ENCODE measurements around the gene ANKRD65.
A peak's percentile ranks its signal among the peaks of the same experiment; 100 is the strongest.
"Not testable (repeated sequence)": the region's sequence is repeated elsewhere in the genome, so short reads cannot be mapped to it uniquely, and the experiment has no call there.

ANKRD65 gene

DNA sequence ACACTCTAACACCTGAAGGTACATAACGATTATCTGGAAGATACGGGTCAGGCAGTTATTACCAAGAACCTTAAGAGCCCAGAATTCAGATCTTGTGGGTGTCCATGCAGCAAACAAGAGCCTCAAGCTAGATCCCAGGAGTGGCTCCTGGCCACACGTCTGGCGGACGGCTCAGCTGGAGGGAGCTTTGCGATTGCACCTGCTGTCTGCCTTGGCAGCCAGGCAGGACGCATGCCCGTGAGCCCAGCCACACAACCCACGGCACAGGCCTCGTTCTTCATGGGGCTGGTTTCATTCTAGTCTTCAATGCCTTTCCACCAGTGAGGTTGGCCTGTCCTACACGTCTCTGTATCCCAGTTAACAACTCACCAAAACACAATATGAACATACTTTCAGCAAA lies 27.6 kb downstream of the ANKRD65 start:
- no peak for DNase-seq (ENCODE audit: low spot score)

DNA sequence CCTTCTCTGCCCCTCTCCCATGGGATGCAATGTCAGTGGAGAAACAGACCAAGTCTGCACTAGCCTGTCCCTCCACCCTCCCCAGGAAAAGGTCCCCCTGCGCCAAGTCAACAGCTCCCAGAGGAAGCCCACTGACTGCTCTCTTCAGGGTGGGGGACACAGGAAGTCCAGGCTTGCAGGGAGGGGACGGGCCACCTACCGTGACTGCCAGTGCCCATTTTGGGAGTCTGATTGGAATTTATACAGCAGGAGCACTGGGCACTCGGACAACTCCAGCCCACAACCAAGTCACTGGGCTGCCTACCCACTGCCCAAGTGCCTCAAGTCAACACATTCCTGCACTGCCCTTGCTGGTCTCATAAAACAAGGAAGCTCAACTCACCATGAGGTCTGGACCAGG lies 28.1 kb downstream of the ANKRD65 start:
- DNase-seq (ENCODE audit: low spot score): no peak

DNA sequence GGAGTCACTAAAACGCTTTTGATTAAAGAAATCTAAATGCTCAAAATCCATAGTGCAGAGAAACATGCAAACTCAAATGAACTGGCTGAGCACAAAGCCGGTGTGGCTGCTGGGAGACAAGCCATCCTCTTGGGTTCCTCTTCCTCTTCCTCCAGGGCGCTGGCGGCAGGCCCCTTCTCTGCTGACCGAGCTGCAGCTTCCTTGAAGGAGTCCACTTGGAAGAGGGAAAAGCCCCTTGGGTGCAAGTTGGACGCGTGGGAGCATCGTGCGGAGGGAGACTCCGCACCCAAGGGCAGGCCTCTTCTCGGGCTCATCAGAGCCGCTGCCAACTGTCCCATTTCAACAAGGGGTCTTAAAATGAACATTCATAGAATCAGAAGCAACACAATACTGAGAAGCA lies 29.9 kb downstream of the ANKRD65 start:
- DNase-seq (ENCODE audit: low spot score): no peak

DNA sequence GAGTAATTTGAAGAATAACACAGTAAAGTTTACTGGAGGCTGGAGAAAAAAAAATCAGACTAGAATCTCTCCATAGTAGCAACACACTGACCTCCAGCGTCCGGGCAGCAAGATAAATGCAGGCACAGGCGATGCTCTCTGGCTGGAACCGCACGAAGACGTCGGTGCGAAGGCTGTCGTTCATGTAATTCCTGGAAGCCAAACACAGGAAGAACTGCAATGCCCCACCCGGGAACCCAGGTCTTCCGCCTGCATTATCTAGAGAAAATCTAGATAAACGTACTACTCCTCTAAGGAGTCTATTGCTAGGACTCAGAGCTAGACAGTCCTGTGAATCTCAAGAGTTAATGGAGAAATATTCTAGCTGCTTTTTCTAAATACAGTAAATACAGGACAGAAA lies 30.4 kb downstream of the ANKRD65 start:
- DNase-seq (ENCODE audit: low spot score): no peak

DNA sequence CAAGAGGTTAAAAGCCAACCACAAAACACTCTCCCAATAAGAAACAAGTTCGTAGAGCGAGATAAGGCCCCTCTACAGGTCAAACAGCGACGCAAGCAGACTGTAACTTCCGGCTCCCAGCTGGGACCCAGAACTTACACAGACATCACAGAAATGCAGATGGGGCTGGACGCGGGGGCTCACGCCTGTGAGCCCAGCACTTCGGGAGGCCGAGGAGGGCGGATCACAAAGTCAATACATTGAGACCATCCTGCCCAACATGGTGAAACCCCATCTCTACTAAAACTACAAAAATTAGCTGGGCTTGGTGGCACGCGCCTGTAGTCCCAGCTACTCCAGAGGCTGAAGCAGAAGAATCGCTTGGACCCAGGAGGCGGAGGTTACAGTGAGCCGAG lies 33.0 kb downstream of the ANKRD65 start:
- DNase-seq (ENCODE audit: low spot score): no peak

DNA sequence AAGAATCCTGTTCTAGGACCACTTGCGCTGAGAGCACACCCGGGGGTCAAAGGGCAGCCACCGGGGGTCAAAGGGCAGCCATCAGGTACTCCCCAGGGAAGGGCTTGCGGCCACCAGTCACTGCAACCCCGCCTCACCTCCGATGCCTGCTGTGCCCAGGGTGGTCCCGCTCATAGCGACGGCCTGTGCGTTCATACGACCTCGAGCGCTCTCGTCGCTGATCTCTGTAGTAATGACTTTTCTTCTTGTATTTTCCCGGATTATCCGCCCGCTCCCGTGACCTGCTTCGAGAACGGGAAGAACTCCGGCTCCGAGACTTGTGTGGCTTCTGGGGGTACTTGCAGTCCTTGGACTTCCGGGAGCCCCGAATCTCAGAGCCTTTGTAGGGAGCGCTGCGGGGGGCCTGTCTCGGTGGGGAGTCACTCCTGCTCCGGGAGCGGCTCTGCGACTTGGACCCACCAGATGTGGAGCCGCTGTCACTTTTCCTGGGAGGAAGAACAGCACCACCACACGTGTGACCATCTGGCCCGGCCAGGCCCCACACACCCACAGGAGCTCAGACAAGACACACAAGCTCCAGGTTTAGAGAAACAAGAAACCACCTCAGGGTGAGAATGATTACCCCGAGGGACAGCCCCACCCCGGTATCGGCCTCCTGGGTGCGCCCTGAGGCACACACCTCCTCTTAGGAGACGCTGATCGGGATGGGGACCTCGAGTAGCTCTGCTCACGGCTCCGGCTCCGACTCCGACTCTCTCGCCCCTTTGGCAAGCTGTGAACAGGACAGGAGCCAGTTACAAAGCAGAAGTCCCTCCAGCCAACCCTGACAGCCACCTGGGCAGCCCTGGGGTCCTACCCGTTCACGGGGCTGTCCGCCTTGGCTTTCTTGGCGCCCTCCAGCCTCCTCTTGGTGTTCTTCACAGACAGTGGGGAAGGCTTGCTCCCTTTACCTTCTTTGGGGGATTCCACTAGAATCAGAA lies 33.7 kb downstream of the ANKRD65 start:
- no peak for DNase-seq (ENCODE audit: low spot score)

DNA sequence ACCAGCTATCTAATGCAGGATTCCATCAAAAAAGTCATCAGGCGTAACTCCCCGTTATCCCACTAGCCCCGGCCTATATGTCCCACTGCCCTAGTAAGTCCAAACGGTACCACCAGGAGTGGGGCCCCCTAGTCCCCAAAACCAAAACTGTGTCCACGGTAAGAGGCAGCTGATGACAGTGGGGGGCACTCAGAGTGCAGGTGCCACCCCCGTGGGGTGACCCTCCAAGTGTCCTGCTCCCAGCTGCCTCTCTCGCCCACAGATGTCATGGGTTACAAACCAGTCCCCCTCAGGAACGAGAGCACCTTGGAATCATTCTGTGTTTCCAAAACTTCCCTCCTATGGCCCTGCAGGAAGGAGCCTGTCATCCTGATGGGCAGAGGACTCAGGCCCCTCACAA lies 35.1 kb downstream of the ANKRD65 start:
- DNase-seq (ENCODE audit: low spot score): no peak

DNA sequence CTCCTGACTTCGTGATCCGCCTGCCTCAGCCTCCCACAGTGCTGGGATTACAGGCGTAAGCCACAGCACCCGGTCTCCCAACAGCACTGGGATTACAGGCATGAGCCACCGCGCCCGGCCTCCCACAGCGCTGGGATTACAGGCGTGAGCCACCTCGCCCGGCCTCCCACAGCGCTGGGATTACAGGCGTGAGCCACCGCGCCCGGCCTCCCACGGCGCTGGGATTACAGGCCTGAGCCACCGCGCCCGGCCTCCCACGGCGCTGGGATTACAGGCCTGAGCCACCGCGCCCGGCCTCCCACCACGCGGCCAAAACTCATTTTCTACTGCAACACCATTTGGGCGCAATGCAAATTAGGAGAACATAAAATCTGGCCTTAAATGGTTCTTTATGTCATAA lies 35.7 kb downstream of the ANKRD65 start:
- DNase-seq (ENCODE audit: low spot score): not testable (repeated sequence)

DNA sequence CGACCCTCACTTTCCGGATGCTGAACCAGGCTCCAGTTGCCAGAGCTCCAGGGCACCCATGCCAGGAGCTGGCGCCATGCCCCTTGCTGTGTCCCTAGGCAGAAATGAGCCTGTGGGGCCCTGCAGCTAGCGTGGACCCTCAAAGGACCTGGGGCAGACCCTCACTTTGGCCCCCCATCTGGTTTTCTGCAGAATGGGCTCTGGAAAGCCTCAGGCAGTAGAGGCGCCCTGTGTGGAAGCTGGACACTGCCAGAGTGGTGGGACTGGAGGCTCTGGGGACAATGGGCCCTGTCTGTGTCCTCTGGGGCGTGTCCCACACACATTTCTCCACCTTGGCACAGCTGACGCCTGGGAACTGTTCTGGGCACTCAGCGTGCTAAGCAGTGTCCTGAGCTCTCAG lies 39.8 kb downstream of the ANKRD65 start:
- no peak for DNase-seq (ENCODE audit: low spot score)

DNA sequence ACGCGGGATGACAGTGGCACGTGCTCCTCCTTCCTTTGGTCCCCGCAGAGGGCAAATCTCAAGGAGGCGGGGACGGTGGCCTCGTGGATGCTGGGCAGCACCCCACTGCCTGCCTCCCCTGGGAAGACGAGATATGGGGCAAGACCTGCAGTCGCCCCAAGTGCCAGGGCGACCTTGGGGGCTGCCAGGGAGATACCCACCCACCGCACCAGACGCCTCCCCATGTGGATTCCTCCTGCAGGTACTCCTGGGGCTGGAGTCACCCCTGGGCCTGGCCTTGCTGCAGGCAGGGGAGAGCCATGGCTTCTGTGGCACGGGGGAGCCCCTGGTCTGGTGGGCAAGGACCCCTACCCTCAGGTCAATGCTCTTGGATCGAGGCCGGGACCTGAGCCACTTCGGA lies 40.2 kb downstream of the ANKRD65 start:
- DNase-seq (ENCODE audit: low spot score): no peak

DNA sequence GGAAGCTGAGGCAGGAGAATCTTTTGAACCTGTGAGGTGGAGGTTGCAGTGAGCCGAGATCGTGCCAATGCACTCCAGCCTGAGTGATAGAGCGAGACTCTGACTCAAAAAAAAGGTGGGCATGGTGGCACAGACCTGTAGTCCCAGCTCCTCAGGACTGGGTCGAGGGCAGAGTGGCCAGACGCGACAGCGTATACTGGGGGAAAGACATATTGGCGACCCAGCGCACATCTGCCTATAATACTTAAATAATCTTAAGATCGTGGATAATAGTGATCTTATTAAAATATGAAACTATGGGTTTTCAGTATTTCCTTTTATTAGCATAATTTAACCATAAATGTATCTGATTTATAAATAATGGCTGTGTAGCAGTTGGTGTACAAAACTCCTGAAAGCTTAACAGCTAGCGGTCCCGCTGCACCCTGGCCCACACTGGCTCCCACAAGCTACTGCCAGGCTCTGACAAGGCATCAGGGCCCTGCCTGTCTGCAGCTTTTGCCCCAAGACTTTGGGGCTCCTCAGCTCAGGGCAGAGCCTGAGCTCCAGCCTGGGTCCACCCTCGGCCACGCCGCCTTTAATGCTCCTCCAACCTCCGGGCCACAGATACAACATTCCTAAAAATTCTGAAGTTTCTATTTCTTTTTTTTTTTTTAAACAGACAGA lies 43.4 kb downstream of the ANKRD65 start:
- DNase-seq (ENCODE audit: low spot score): no peak

DNA sequence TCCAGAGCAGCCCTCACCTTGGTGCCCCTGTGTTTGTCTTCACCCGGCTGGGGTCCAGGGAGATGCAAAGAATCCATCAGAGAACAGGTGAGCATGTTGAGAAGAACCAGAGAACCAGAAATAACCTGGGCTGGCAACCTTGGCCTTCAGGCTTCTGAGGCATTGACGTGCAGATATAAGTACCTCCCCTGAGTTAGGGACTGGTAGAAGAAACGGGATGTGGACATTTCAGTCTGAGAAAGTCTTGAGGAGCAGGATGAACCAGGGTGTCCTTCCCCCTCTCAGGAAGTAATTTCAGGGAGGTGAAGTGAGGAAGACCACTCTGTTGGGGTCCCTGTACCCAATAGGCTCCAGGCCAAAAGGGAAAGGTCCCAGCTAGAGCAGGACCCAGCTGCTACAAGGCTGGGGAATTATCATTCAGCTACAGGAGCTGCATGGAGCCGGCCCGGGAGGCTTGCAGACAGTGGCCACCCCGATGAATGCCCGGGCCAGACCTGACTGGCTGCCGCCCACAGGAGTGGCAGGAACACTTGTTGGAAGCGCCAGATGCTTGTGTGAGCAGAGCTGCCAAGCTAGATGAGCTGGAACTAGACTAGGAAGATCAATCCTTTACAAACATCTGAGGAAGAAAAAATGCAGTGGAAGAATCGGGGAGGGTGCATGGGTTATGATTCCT lies 44.4 kb downstream of the ANKRD65 start:
- no peak for DNase-seq (ENCODE audit: low spot score)

DNA sequence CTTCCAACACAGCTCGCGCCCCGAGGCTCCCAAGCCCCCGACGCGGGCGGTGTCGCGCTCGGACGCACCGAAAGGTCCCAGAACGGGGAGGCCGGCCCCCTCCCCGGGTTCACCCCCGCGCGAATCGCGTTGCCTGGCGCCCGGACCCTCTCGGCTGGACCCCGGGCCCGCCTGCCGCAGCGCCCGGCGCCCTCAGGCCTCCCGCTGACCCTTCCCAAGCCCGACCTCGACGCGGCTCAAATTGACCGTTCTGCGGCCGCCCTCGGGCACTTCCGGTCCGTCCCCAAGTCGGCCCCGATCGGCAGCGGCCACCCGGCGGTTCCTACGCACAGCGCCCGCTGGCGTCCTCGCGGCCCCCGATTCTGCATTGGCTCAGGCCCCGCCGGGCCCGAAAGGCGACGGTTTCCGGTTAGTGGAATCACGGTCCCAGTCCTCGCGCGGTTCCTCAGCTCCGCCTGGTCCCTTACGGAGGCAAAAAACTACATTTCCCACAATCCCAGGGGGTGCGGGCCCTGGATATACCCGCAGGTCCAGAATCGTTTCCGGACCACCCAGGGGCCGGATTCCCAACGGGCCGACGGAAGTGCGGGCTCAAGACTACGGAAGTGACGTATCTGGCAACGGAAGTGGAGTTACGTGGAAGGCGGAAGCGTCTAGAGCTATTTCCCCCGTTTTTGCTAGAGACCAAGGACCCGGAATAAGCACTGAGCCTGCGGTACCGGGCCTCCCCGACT lies 46.0 kb downstream of the ANKRD65 start, which contains the start of gene AURKAIP1:
Gene AURKAIP1, minus strand, starts transcription at position 279 of the 734 bp plus-strand sequence. CDS start 451 bp downstream, outside the sequence.
- peak; percentile 99 for DNase-seq (ENCODE audit: low spot score)

DNA sequence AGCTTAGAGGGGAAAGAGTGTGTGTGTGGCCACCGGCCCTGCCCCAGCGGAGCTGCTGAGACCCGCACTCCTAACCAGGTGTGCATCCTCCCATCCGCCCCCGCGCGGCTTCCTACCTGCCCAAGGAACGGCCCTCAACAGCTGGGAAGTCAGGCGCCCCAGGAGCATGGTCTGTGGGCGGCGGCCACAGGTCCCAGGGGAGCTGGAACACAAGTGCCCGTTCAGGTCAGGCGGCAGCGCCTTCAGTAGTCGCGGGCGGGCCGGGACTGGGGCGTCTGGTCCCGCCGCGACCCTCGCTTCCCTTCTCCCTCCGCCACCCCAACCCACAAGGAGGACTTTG lies 46.5 kb downstream of the ANKRD65 start:
- no peak for DNase-seq (ENCODE audit: low spot score)

DNA sequence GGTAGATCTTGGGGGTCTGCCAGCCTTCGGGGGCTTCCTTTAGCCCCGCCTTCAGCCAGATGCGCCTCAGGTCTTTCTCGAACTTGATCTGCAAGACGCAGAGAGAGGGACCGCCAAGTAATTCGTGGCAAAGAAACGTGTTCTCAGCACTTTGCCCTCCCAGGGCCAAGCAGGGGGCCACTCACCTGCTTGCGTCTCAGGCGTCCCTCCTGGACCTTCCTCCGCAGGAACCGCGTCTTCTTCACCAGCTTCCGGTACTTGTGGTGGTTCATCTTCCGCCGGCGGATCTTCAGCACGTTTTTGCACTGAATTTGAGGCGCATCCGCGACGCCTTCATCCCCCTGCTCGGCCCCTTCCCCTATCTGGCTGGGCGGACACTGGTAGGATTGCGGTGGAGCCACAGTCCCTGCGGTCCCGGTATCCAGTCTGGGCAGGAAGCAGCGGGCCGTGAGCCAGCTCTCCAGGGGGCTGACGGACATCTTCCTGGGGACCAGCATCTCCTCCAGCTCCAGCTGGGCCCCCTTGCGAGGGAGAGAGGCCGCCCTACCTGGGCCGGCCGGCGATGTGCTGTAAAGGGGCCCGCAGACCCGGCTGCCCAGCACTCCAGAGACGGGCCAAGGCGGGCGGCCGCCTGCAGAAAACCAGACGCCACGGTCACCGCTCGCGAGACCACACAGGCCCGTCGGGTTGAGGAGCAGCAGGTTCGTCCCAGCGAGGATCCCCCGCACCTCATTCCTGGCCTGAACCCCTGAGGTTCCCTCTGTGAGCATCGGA lies 47.1 kb downstream of the ANKRD65 start:
- no peak for DNase-seq (ENCODE audit: low spot score)

DNA sequence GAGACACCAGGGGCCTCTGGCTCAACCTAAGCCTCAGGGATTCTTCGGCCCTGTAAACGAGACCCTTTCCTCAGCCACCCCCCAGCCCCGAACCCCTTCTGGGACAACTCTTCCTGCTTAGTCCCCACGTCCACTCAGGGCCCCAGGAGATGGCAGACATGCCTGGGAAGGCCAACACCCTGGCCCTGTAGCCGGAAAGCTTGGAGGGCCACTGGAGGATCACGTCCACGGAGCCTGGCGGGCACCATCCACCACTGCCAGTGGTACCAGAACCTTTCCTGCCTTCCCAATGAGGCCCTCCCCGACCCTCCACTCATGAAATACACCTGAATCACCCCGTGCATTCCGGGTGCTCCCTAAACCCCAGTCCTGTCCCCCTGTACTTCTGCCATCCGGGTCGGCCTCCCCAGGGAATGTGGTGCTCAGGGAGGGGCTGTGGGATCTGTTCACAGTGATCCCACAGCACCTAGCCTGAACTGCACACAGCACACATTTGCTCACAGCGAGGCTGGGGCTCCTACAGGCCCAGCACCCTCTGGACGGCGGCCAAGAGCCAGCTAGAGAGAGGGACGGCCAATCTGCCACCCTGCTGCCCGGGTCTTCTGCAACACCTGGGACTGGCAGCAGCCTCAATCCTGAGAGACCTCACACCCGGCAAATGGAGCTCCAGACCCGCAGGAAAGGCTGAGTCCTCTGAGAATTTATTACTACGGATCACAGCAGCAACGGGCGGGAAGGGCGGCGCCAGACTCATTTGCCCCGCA lies 47.8 kb downstream of the ANKRD65 start:
- DNase-seq (ENCODE audit: low spot score): no peak

DNA sequence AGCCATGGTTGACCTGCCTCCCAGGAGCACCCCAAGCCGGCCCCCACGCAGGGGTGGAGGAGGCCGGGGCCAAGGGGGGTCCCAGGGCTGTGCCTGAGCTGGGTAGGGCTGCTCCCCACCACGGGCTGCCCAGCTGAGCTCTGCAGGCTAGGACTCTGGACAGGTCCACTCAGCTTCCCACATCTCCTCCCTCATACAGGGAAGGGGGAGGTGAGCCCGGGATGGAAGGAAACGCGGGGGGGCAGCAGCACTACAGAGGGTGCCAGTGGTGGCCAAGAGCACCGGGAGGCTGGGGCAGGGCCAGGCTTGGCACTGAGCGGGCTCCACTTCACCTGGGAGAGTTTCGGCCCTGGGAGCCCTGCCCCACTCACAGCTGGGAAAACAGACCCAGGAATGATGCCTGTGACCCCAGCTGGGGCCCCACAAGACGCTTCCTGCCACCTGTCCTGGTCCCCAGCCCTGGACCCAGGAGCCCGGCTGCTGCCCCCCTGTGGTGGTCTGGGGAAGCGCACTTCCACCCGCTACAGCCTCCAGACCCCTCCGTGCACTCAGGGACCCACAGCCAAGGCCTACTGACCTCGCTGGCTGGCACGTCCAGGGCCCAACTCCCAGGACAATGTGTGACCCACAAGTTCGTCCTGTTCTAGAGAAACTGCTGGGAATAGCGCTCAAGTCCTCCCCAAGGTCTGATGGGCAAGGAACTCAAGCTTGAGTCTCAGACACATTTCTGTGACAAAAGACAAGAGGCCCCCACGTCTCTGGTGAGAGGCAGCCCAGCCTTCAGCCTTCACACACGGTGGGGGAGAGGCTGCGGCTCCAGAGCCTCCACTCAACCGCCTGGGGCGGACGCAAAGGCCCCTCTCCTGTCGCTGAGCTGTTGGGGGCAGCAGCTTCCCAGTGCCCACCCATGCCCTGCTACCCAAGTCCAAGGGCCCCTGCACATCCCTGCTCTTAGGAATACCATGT lies 49.0 kb downstream of the ANKRD65 start:
- DNase-seq (ENCODE audit: low spot score): peak; percentile 84

DNA sequence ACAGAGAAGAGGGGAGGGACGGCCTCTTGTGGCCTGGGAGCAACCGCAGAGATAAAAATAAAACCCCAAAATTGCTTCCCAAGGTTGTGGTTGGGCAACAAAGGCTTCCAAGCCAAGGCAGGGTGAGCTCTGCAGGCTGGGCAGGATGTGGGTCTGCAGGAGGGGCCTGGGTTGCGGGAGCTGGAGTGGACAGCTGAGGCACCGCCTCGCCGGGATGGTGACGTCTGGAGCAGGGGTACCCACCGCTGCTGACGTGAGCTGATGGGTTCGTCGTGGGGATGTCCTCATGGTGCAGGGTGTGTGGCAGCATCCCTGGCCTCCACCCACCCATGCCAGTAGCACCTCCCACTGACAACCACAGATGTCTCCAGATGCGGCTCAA lies 49.7 kb downstream of the ANKRD65 start:
- DNase-seq (ENCODE audit: low spot score): no peak

DNA sequence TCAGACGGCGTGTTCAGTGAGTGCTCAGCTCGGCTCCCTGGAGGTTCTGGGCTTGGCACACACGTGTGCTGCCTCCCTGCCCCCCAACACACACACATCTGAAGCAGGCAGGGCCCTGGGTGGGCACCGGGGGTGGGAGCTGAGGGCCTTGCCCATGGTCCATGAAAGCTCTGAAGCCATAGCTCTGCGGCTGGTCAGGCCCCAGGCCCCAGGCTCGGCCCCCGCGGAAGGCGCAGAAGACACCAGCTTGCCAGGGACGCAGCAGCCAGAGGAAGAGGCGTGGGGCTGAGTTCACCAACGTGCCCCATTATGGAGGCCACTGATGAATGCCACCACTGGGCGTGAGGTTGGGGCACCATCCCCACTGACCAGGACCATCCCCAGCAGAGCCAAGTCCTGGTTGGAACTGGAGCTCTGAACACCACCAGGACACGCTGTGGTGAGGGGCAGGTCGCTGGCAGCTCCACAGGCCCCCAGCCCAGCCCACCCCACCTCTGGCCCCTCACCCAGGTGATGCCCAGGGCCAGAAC lies 50.2 kb downstream of the ANKRD65 start:
- DNase-seq (ENCODE audit: low spot score): no peak
